Measurements from ENCODE around the gene INTS12.

DNA sequence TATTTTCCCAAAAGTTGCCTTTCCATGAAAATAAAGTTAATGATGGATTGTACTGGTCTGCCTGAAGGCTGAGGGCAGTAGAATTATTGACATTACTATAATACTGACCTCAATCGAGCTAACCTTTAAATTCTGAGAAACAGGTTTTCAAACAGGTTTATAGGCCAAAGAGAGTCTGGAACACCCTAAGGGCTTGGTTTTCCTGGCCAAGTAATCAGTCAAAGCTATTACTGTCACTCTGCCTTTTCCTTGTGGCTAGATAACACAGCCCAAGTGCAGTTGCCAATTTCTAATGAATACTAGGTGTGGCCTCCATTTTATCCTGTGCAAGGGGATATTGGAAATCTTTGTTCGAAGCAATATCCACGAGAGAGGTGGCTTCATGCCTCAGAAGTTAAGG is 75.2 kb downstream of the INTS12 start:
- TF ChIP-seq, protein P1, sequence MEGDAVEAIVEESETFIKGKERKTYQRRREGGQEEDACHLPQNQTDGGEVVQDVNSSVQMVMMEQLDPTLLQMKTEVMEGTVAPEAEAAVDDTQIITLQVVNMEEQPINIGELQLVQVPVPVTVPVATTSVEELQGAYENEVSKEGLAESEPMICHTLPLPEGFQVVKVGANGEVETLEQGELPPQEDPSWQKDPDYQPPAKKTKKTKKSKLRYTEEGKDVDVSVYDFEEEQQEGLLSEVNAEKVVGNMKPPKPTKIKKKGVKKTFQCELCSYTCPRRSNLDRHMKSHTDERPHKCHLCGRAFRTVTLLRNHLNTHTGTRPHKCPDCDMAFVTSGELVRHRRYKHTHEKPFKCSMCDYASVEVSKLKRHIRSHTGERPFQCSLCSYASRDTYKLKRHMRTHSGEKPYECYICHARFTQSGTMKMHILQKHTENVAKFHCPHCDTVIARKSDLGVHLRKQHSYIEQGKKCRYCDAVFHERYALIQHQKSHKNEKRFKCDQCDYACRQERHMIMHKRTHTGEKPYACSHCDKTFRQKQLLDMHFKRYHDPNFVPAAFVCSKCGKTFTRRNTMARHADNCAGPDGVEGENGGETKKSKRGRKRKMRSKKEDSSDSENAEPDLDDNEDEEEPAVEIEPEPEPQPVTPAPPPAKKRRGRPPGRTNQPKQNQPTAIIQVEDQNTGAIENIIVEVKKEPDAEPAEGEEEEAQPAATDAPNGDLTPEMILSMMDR (IDR thresholded peaks at IDR 0.05; ENCODE audit: low read length) = no peak
- TF ChIP-seq EZH2 (optimal IDR thresholded peaks at IDR 0.05; ENCODE audit: low read depth, low read length) (no peak), EZH2phosphoT487 (IDR thresholded peaks at IDR 0.05; ENCODE audit: low read length) (no peak)
